HG03066 (cell line): ENCODE measurements around the gene SPEG.

Source experiments
- ATAC-seq: cut with Tn5 transposase; IDR thresholded peaks from one replicate; pipeline ENCODE4 v1.9.1; 2021; ENCODE audit warnings: low read depth; ENCODE audit not compliant: unreplicated experiment

The SPEG gene

GRCh38 chr2:219458996-219459395, 24.4 kb downstream of the SPEG start:
- ATAC-seq: no peak

- ATAC-seq: peak; percentile 83
Observed at GRCh38 chr2:219459460-219460311, 25.0 kb downstream of the SPEG start.

GRCh38 chr2:219460424-219460926, 25.8 kb downstream of the SPEG start:
- no peak for ATAC-seq

- no peak for ATAC-seq
Observed at GRCh38 chr2:219461047-219461514, 26.4 kb downstream of the SPEG start.

GRCh38 chr2:219461669-219462068, 27.0 kb downstream of the SPEG start:
- no peak for ATAC-seq

GRCh38 chr2:219462349-219462748, 27.7 kb downstream of the SPEG start:
- no peak for ATAC-seq

- ATAC-seq: no peak
Observed at GRCh38 chr2:219464286-219465032, 29.8 kb downstream of the SPEG start.

GRCh38 chr2:219465659-219466561, 31.3 kb downstream of the SPEG start:
- ATAC-seq: no peak

- no peak for ATAC-seq
Observed at GRCh38 chr2:219466816-219467735, 32.4 kb downstream of the SPEG start.

- ATAC-seq: no peak
Observed at GRCh38 chr2:219467736-219468075, 33.1 kb downstream of the SPEG start.

- no peak for ATAC-seq
Observed at GRCh38 chr2:219468410-219469185, 34.0 kb downstream of the SPEG start.

- no peak for ATAC-seq
Observed at GRCh38 chr2:219469186-219469724, 34.6 kb downstream of the SPEG start.

- ATAC-seq: no peak
Observed at GRCh38 chr2:219470429-219470828, 35.8 kb downstream of the SPEG start.

- no peak for ATAC-seq
Observed at GRCh38 chr2:219471476-219472371, 37.1 kb downstream of the SPEG start.

GRCh38 chr2:219472629-219473187, 38.1 kb downstream of the SPEG start:
- no peak for ATAC-seq

GRCh38 chr2:219473511-219473910, 38.9 kb downstream of the SPEG start:
- no peak for ATAC-seq
